Uterus (tissue), 2 donors: ENCODE results near the gene SORD.

Source experiments
- POLR2A ChIP-seq, 2 donors: fragments of 450-650 bp; IDR thresholded peaks; one replicate each; pipeline ENCODE4 v1.6.1; 2016; ENCODE audit warnings: antibody characterized with exemption in 2 of 2, mild to moderate bottlenecking in 1 of 2, moderate library complexity in 1 of 2
- TF ChIP-seq, protein P1 (sequence below), 4 experiments: fragments of 200-600 bp in 2 of 4; fragments of 450-650 bp in 2 of 4; sonication (generic) in 2 of 4; IDR thresholded peaks; one replicate each; pipeline ENCODE4 v1.5.1; 2016 to 2019; ENCODE audit warnings: antibody characterized with exemption in 4 of 4, mild to moderate bottlenecking in 2 of 4, moderate library complexity in 1 of 4

GRCh38 chr15:45106002-45106790, 83.2 kb downstream of the SORD start:
- TF ChIP-seq, protein P1, sequence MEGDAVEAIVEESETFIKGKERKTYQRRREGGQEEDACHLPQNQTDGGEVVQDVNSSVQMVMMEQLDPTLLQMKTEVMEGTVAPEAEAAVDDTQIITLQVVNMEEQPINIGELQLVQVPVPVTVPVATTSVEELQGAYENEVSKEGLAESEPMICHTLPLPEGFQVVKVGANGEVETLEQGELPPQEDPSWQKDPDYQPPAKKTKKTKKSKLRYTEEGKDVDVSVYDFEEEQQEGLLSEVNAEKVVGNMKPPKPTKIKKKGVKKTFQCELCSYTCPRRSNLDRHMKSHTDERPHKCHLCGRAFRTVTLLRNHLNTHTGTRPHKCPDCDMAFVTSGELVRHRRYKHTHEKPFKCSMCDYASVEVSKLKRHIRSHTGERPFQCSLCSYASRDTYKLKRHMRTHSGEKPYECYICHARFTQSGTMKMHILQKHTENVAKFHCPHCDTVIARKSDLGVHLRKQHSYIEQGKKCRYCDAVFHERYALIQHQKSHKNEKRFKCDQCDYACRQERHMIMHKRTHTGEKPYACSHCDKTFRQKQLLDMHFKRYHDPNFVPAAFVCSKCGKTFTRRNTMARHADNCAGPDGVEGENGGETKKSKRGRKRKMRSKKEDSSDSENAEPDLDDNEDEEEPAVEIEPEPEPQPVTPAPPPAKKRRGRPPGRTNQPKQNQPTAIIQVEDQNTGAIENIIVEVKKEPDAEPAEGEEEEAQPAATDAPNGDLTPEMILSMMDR (IDR thresholded peaks at IDR 0.05), result no peak
- no peak for TF ChIP-seq POLR2A (IDR thresholded peaks at IDR 0.05)
